Measurements from ENCODE around the gene VPS13D.

VPS13D gene

GRCh38 chr1:12417389-12417788, 187.6 kb downstream of the VPS13D start:
- Histone ChIP-seq H3K9me3 (ENCODE audit: low read length) (peaks cover 3% of the 10 kb centered on the region), H3K4me3 (ENCODE audit: low read length) (no peak overlapping the region), H2AFZ (ENCODE audit: low read depth, low read length) (no peak overlapping the region), H3K27me3 (ENCODE audit: insufficient read depth, low read length) (no peaks in the 10 kb centered on the region), H3K4me1 (ENCODE audit: insufficient read depth, low read length) (no peaks in the 10 kb centered on the region), H3K36me3 (ENCODE audit: insufficient read depth, low read length) (peaks cover 28% of the 10 kb centered on the region)

GRCh38 chr1:12420171-12420570, 190.3 kb downstream of the VPS13D start:
- no peak overlapping the region for H2AFZ ChIP-seq (ENCODE audit: low read depth, low read length)
- peaks cover 26% of the 10 kb centered on the region for H3K36me3 ChIP-seq (ENCODE audit: insufficient read depth, low read length)
- no peaks in the 10 kb centered on the region for H3K27me3 ChIP-seq (ENCODE audit: insufficient read depth, low read length)
- no peak overlapping the region for H3K4me3 ChIP-seq (ENCODE audit: low read length)
- no peaks in the 10 kb centered on the region for H3K4me1 ChIP-seq (ENCODE audit: insufficient read depth, low read length)
- peaks cover 3% of the 10 kb centered on the region for H3K9me3 ChIP-seq (ENCODE audit: low read length)

GRCh38 chr1:12422488-12422887, 192.7 kb downstream of the VPS13D start:
- peaks cover 7% of the 10 kb centered on the region for H3K36me3 ChIP-seq (ENCODE audit: insufficient read depth, low read length)
- no peaks in the 10 kb centered on the region for H3K9me3 ChIP-seq (ENCODE audit: low read length)
- no peaks in the 10 kb centered on the region for H3K27me3 ChIP-seq (ENCODE audit: insufficient read depth, low read length)
- H3K4me1 ChIP-seq (ENCODE audit: insufficient read depth, low read length): peaks cover 7% of the 10 kb centered on the region
- no peak overlapping the region for H2AFZ ChIP-seq (ENCODE audit: low read depth, low read length)
- no peak overlapping the region for H3K4me3 ChIP-seq (ENCODE audit: low read length)

- no peak overlapping the region for H2AFZ ChIP-seq (ENCODE audit: low read depth, low read length)
- no peaks in the 10 kb centered on the region for H3K27me3 ChIP-seq (ENCODE audit: insufficient read depth, low read length)
- peaks cover 5% of the 10 kb centered on the region for H3K36me3 ChIP-seq (ENCODE audit: insufficient read depth, low read length)
- peaks cover 22% of the 10 kb centered on the region for H3K4me1 ChIP-seq (ENCODE audit: insufficient read depth, low read length)
- no peaks in the 10 kb centered on the region for H3K9me3 ChIP-seq (ENCODE audit: low read length)
- no peak overlapping the region for H3K4me3 ChIP-seq (ENCODE audit: low read length)
These were observed 194.3 kb downstream of the VPS13D start for GRCh38 chr1:12424087-12424529.

GRCh38 chr1:12424793-12425192, 195.0 kb downstream of the VPS13D start:
- Histone ChIP-seq H3K4me1 (ENCODE audit: insufficient read depth, low read length) (peaks cover 23% of the 10 kb centered on the region), H3K36me3 (ENCODE audit: insufficient read depth, low read length) (no peaks in the 10 kb centered on the region), H3K4me3 (ENCODE audit: low read length) (no peak overlapping the region), H3K27me3 (ENCODE audit: insufficient read depth, low read length) (no peaks in the 10 kb centered on the region), H3K9me3 (ENCODE audit: low read length) (no peaks in the 10 kb centered on the region), H2AFZ (ENCODE audit: low read depth, low read length) (no peak overlapping the region)

- Histone ChIP-seq H3K27me3 (ENCODE audit: insufficient read depth, low read length) (no peaks in the 10 kb centered on the region), H3K36me3 (ENCODE audit: insufficient read depth, low read length) (no peaks in the 10 kb centered on the region), H2AFZ (ENCODE audit: low read depth, low read length) (no peak overlapping the region), H3K4me1 (ENCODE audit: insufficient read depth, low read length) (peaks cover 23% of the 10 kb centered on the region), H3K4me3 (ENCODE audit: low read length) (no peak overlapping the region), H3K9me3 (ENCODE audit: low read length) (no peaks in the 10 kb centered on the region)
These were observed 196.2 kb downstream of the VPS13D start for GRCh38 chr1:12426030-12426429.

- Histone ChIP-seq H3K9me3 (ENCODE audit: low read length) (no peaks in the 10 kb centered on the region), H3K27me3 (ENCODE audit: insufficient read depth, low read length) (no peaks in the 10 kb centered on the region), H3K4me3 (ENCODE audit: low read length) (no peak overlapping the region), H3K36me3 (ENCODE audit: insufficient read depth, low read length) (no peaks in the 10 kb centered on the region), H3K4me1 (ENCODE audit: insufficient read depth, low read length) (peaks cover 26% of the 10 kb centered on the region), H2AFZ (ENCODE audit: low read depth, low read length) (no peak overlapping the region)
These were observed 198.5 kb downstream of the VPS13D start for GRCh38 chr1:12428334-12428733.

GRCh38 chr1:12430525-12430924, 200.7 kb downstream of the VPS13D start:
- peaks cover 35% of the 10 kb centered on the region for H3K4me1 ChIP-seq (ENCODE audit: insufficient read depth, low read length)

GRCh38 chr1:12432897-12433296, 203.1 kb downstream of the VPS13D start:
- Histone ChIP-seq H3K36me3 (ENCODE audit: insufficient read depth, low read length) (no peaks in the 10 kb centered on the region), H3K4me1 (ENCODE audit: insufficient read depth, low read length) (peaks cover 25% of the 10 kb centered on the region), H3K9me3 (ENCODE audit: low read length) (no peaks in the 10 kb centered on the region), H2AFZ (ENCODE audit: low read depth, low read length) (no peak overlapping the region), H3K4me3 (ENCODE audit: low read length) (no peak overlapping the region), H3K27me3 (ENCODE audit: insufficient read depth, low read length) (no peaks in the 10 kb centered on the region)

More at GRCh38 chr1:12430525-12430924, 200.7 kb downstream of the VPS13D start:
- no peak overlapping the region for H2AFZ ChIP-seq (ENCODE audit: low read depth, low read length)
- H3K27me3 ChIP-seq (ENCODE audit: insufficient read depth, low read length): no peaks in the 10 kb centered on the region
- H3K4me3 ChIP-seq (ENCODE audit: low read length): no peak overlapping the region
- no peaks in the 10 kb centered on the region for H3K9me3 ChIP-seq (ENCODE audit: low read length)
- H3K36me3 ChIP-seq (ENCODE audit: insufficient read depth, low read length): no peaks in the 10 kb centered on the region

- no peak overlapping the region for H3K4me3 ChIP-seq (ENCODE audit: low read length)
- H3K4me1 ChIP-seq (ENCODE audit: insufficient read depth, low read length): peaks cover 19% of the 10 kb centered on the region
- H3K36me3 ChIP-seq (ENCODE audit: insufficient read depth, low read length): no peaks in the 10 kb centered on the region
- H3K9me3 ChIP-seq (ENCODE audit: low read length): no peaks in the 10 kb centered on the region
- H3K27me3 ChIP-seq (ENCODE audit: insufficient read depth, low read length): no peaks in the 10 kb centered on the region
- no peak overlapping the region for H2AFZ ChIP-seq (ENCODE audit: low read depth, low read length)
These were observed 203.7 kb downstream of the VPS13D start for GRCh38 chr1:12433323-12434053.

GRCh38 chr1:12434174-12434573, 204.3 kb downstream of the VPS13D start:
- Histone ChIP-seq H3K27me3 (ENCODE audit: insufficient read depth, low read length) (no peaks in the 10 kb centered on the region), H3K36me3 (ENCODE audit: insufficient read depth, low read length) (no peaks in the 10 kb centered on the region), H2AFZ (ENCODE audit: low read depth, low read length) (no peak overlapping the region), H3K4me3 (ENCODE audit: low read length) (no peak overlapping the region), H3K4me1 (ENCODE audit: insufficient read depth, low read length) (peaks cover 12% of the 10 kb centered on the region), H3K9me3 (ENCODE audit: low read length) (no peaks in the 10 kb centered on the region)

- Histone ChIP-seq H3K36me3 (ENCODE audit: insufficient read depth, low read length) (no peaks in the 10 kb centered on the region), H2AFZ (ENCODE audit: low read depth, low read length) (no peak overlapping the region), H3K9me3 (ENCODE audit: low read length) (no peaks in the 10 kb centered on the region), H3K4me1 (ENCODE audit: insufficient read depth, low read length) (peaks cover 12% of the 10 kb centered on the region), H3K4me3 (ENCODE audit: low read length) (no peak overlapping the region), H3K27me3 (ENCODE audit: insufficient read depth, low read length) (no peaks in the 10 kb centered on the region)
These were observed 204.9 kb downstream of the VPS13D start for GRCh38 chr1:12434686-12435085.

GRCh38 chr1:12435639-12436344, 206.0 kb downstream of the VPS13D start:
- no peaks in the 10 kb centered on the region for H3K9me3 ChIP-seq (ENCODE audit: low read length)
- H3K4me1 ChIP-seq (ENCODE audit: insufficient read depth, low read length): peaks cover 12% of the 10 kb centered on the region
- no peak overlapping the region for H3K4me3 ChIP-seq (ENCODE audit: low read length)
- H3K36me3 ChIP-seq (ENCODE audit: insufficient read depth, low read length): no peaks in the 10 kb centered on the region
- H2AFZ ChIP-seq (ENCODE audit: low read depth, low read length): no peak overlapping the region
- no peaks in the 10 kb centered on the region for H3K27me3 ChIP-seq (ENCODE audit: insufficient read depth, low read length)
